22Rv1 (cell line): ENCODE measurements around the gene DPP6.

ENCODE experiments used
- H3K27ac ChIP-seq: fragments of 450-650 bp; 2 replicates; pipeline ENCODE4 v1.5.1; 2017
- CTCF ChIP-seq: fragments of 450-650 bp; IDR thresholded peaks from 2 replicates; pipeline ENCODE4 v1.5.1; 2017; ENCODE audit warnings: mild to moderate bottlenecking
- ZFX ChIP-seq: fragments of 450-650 bp; IDR thresholded peaks from 2 replicates; pipeline ENCODE4 v1.6.1; 2017; ENCODE audit warnings: antibody characterized with exemption, borderline replicate concordance

Gene DPP6

DNA sequence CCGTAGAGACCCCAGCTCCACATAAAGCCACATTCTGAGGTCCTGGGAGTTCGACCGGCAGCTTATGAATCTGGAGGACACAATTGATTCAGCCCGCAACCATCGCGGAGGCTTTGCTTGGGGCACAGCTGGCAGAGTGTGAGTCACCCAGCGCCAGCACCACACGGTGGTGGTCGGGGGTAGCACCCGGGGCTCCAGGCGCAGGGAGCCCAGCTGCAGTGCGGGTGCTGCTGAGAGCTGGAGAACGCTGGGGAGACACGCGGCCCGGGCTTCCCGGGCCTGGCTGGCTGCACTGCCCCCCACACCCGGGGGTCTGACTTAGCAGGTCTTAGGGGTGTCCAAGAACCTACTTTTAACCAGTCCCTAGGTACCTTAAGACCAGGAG lies 862.8 kb downstream of the DPP6 start:
- no peak for TF ChIP-seq ZFX
- TF ChIP-seq CTCF: no peak
- H3K27ac ChIP-seq: no peak overlapping the region

DNA sequence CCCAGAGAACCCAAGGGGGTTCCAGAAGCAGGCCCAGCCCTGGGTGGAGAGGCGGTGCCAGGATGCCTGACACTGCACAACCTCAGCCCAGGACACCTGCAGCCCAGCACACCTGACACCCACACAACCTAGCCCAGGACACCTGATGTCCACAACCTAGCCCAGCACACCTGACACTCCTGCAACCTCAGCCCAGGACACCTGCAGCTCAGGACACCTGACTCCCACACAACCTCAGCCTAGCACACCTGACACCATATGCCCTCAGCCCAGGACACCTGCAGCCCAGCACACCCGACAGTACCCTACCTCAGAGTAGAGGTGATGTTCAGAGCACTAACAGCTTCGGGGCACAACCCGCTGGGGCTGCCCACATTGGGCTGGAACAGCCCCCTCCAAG lies 863.4 kb downstream of the DPP6 start:
- TF ChIP-seq CTCF (no peak), ZFX (no peak)

DNA sequence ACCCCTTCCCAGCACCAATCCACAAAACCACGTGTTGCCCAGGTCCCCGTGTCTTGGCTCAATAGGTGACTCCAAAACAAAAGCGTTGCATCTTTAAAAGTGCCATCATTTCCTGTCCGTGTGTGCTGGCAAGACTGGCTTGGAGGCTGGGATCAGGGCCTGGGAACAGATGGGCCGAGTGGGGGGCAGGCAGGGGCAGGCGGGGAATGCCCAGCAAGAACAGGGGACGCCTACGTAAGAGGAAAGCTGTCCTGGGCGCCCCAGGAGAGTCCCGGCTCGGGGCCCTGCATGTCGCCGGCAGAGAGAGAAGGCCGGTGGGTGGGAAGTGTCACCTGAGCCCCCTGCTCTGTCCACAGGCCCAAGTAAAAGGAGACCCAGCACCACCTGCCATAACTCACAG lies 864.2 kb downstream of the DPP6 start:
- H3K27ac ChIP-seq: no peak overlapping the region
- TF ChIP-seq CTCF: no peak

More for the DNA sequence above, 863.4 kb downstream of the DPP6 start:
- H3K27ac ChIP-seq: no peak overlapping the region

- no peak overlapping the region for H3K27ac ChIP-seq
- no peak for TF ChIP-seq CTCF
- no peak for TF ChIP-seq ZFX
Measured at GRCh38 chr7:154916856-154917807, 864.9 kb downstream of the DPP6 start.

- TF ChIP-seq CTCF (no peak), ZFX (no peak)
Measured at GRCh38 chr7:154917808-154918160, 865.6 kb downstream of the DPP6 start.

DNA sequence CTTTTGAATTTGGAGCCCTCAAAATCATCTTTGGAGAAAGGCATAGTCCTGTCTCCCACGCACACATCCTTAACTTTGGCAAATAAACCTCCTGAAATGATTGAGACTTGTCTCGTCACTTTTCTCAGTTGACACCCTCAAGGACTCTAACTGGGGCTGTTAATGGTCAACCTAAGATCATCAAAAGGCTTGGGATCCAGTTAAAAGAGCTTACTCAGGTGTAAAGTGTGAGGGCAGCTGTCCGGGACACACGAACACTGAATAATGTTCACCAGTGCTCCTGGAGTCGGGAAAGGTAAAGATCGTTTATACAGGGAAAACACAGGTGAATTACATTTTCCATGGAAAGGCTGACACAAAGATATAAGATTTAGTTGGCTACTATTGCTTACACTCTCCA lies 866.1 kb downstream of the DPP6 start:
- no peak overlapping the region for H3K27ac ChIP-seq
- TF ChIP-seq CTCF (no peak), ZFX (no peak)

More at GRCh38 chr7:154917808-154918160, 865.6 kb downstream of the DPP6 start:
- H3K27ac ChIP-seq: no peak overlapping the region

- H3K27ac ChIP-seq: no peak overlapping the region
- TF ChIP-seq CTCF: no peak
- no peak for TF ChIP-seq ZFX
Measured at GRCh38 chr7:154918741-154919140, 866.5 kb downstream of the DPP6 start.
